Epithelial cell of proximal tubule (primary cell): ENCODE data around the gene NIPAL4. TPM values are rescaled to one million over a fixed set of nuclear protein-coding genes. Genes with fewer than 3 reads are reported as not detected.
"Not testable (repeated sequence)": the region's sequence is repeated elsewhere in the genome, so short reads cannot be mapped to it uniquely, and the experiment has no call there.

Source experiments
- DNase-seq: peaks from one replicate; pipeline ENCODE4 v3.0.0-alpha.2; 2011; ENCODE audit warnings: low read depth
- H3K4me3 ChIP-seq: 2 replicates; pipeline ENCODE4 v1.5.1; 2011; ENCODE audit warnings: low read depth, mild to moderate bottlenecking, low read length
- CTCF ChIP-seq: conservative IDR thresholded peaks from 2 replicates; pipeline ENCODE4 v1.5.1; 2012; ENCODE audit warnings: low read depth, mild to moderate bottlenecking, low read length
- total RNA-seq: library from RNA; depleted of rRNA; stranded (reverse); fragments of >200 nt; gene quantifications from 2 replicates; pipeline ENCODE4 v1.2.3, GENCODE V29; 2015

Gene NIPAL4
- total RNA-seq: 2.4 and 5.6 TPM in 2 replicates

DNA sequence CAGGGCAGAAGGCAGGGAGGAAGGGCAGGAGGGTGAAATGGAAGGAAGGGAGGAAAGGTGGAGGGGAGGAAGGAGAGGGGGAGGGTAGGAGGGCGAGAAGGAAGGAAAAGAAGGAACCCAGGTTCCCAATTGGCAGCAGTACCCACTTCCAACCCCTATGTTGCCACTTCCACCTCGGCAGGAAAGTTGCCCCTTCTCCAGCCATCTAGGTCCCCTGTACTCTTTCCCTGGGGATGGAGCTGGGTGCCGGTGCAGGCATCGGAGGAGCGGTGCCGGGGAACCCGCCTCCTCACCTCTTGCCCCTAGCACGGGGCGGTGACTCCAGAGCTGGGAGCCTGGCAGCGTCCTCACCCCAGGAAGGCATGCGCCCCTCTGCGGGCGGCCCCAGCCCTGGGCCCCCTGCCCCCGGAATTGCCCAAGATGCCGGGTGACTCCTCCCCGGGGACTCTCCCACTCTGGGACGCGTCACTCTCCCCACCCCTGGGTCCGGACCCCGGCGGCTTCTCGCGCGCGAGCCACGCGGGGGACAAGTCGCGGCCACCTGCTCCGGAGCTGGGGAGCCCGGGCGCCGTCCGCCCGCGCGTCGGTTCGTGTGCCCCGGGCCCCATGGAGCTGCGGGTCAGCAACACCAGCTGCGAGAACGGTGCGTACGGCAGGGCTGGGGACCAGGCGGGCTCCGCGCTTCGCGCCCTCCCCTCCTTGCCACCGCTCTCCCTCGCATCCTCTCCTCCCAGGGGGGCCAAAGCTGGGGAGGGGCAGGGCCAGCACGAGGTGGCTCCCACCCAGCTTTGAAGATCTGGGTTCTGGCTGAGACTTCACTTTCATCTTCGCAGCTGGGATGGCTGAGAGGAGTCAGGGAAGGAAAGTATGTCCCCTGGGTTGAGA lies at the start of gene NIPAL4:
NIPAL4 (plus strand) TSS at position 499 of the 885 bp plus-strand sequence; CDS start at position 607, 108 bp downstream.
- H3K4me3 ChIP-seq: peak within 1 kb of the TSS; percentile 61
- DNase-seq: no peak
- TF ChIP-seq CTCF: no peak

GRCh38 chr5:157415838-157416237 lies 44.2 kb upstream of the NIPAL4 start:
- TF ChIP-seq CTCF: no peak
- DNase-seq: no peak
- H3K4me3 ChIP-seq: no peak overlapping the region

DNA sequence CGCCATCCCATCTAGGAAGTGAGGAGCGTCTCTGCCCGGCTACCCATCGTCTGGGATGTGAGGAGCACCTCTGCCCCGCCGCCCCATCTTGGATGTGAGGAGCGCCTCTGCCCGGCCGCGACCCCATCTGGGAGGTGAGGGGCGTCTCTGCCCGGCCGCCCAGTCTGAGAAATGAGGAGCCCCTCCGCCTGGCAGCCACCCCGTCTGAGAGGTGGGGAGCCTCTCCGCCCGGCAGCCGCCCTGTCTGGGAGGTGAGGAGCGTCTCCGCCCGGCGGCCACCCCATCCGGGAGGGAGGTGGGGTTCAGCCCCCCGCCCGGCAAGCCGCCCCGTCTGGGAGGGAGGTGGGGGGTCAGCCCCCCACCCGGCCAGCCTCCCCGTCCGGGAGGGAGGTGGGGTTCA lies 40.5 kb upstream of the NIPAL4 start:
- not testable (repeated sequence) for H3K4me3 ChIP-seq, DNase-seq

DNA sequence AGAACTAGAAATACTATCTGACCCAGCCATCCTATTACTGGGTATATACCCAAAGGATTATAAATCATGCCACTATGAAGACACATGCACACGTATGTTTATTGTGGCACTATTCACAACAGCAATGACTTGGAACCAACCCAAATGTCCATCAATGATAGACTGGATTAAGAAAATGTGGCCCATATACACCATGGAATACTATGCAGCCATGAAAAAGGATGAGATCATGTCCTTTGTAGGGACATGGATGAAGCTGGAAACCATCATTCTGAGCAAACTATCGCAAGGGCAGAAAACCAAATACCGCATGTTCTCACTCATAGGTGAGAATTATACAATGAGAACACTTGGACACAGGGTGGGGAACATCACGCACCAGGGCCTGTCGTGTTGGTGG lies 30.1 kb upstream of the NIPAL4 start:
- not testable (repeated sequence) for DNase-seq, H3K4me3 ChIP-seq

GRCh38 chr5:157431544-157432200 lies 28.3 kb upstream of the NIPAL4 start:
- TF ChIP-seq CTCF: peak; percentile 60
- DNase-seq: peak; percentile 29
- H3K4me3 ChIP-seq: no peak overlapping the region

GRCh38 chr5:157434096-157434495 lies 25.9 kb upstream of the NIPAL4 start:
- DNase-seq: no peak
- H3K4me3 ChIP-seq: no peak overlapping the region
- no peak for TF ChIP-seq CTCF

DNA sequence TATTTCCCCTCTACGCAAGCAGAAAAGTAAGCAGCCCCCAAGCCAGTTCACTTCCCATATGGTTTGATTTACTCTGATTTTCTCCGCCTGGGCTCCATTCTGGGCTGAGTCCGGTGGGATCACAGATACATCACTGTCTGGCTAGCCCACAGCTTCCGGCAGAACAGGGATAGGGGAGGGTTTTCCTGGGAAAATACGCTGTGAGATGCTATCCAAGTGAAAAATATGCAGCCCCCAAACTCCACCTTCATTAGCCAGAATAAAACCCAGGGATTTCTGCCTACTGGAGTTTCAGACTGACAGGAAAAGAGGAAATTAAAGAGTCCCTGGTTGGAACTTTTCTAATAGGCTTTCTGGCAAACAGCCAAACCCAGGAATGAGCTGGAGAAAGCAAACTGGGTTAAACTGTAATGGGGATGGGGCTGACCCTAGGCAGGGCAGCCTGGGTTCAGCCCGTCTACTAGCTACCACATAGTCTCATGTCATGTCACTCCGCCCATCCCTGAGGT lies 16.9 kb upstream of the NIPAL4 start:
- TF ChIP-seq CTCF: no peak
- no peak for DNase-seq
- no peak overlapping the region for H3K4me3 ChIP-seq
